Putamen (tissue), 1 donor: Measurements from ENCODE around the gene SYNJ2.
A peak's percentile ranks its signal among the peaks of the same experiment; 100 is the strongest.

Source experiments
- DNase-seq: peaks from one replicate; pipeline ENCODE4 v3.0.0-alpha.2; 2016; ENCODE audit warnings: low spot score

SYNJ2 gene

DNA sequence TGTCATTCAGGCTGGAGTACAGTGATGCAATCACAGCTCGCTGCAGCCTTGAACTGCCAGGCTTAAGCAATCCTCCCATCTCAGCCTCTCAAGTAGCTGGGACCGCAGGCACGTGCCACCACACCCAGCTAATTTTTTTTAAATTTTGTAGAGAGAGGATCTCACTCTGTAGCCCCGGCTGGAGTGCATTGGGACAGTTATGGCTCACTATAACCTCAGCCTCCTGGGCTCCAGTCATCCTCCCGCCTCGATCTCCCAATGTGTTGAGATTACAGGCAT, 99.9 kb downstream of the SYNJ2 start:
- no peak for DNase-seq

DNA sequence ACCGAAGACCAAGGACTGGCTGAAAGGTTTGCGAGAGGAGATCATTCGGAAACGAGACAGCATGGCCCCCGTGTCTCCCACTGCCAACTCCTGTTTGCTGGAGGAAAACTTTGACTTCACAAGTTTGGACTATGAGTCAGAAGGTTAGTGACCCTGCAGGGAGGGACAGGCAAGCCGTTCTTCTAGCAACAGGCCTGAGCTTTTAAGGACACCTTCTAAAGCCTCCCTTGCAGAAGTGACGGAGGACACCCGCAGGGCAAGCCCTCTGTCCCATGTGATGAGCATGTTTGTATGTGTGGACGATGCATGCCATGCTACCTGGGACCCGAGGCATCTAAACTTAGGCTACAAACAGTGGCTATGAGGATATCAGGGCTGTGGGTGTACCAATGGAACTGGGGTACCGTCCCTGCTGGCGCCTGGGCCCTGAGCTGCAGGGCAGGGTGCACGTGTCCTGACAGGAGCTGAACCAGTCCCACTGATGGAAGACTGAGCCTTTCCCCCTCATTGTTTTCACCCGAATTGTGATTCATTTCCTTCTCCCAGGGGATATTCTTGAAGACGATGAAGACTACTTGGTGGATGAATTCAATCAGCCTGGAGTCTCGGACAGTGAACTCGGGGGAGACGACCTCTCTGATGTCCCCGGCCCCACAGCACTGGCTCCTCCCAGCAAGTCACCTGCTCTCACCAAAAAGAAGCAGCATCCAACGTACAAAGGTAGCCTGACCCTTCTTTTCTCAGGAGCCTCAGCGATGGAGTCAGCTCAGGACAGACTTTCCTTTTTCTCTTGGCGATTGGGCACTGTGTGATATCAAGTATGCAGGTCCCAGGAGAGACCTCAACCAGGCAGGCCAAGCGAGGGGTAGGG, 102.0 kb downstream of the SYNJ2 start:
- DNase-seq, result no peak

DNA sequence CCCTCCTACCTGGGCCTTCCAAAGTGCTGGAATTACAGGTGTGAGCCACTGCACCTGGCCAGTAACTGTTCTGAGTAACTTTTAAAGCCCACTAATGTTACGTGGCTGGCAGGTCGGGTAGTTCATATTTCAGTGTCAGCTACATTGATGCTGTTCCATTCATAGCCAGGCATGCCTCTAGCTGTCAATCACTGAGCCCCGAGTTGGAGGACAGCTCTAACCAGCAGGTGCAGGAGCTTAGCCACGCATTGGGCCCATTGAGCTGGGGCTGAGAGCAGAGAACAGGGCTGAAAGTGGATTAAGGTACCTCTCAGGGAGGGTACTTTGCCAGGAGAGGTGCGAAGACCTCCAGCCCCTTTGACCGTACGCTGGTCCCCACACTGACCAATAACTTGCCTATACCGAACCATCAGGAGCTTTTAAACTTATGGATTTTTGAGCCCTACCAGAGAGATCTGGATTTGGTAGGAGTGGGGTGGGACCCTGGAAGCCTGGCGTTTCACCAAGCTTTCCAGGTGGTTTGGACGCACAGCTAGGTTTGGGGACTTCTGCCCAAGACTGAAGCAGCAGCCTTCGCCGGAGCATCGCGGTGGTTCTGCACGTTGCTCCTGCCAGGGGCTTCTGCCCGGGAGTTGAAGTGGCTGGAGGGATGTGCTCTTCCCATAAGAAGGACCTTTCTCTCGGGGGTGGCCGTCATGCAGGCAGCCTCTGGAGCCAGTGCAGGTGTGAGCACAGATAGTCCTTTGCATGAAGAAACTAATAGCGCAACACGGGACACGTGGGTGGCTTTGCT, 103.8 kb downstream of the SYNJ2 start:
- DNase-seq, result no peak

DNA sequence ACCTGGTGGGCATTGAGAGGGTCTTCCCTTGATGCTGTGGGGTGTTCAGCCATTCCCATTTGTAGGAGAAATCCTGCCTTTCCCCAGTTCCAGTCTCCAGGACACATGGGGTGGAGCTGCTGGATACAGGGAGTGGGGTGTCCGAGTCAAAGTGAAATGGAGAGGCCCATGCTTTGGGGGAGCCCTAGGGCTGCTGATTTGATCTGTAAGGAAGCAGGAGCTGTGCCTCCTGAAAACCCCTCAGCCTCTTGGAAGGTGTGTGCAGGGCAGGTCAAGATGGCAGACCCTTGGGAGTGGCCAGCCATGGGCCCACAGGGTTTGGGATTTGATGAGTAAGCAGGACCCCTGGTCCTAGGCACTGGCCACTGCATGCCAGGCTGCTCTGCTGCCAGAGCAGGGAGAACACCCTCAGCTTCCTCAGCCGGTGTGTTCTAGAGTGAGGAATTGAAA, 104.4 kb downstream of the SYNJ2 start:
- DNase-seq, result no peak

DNA sequence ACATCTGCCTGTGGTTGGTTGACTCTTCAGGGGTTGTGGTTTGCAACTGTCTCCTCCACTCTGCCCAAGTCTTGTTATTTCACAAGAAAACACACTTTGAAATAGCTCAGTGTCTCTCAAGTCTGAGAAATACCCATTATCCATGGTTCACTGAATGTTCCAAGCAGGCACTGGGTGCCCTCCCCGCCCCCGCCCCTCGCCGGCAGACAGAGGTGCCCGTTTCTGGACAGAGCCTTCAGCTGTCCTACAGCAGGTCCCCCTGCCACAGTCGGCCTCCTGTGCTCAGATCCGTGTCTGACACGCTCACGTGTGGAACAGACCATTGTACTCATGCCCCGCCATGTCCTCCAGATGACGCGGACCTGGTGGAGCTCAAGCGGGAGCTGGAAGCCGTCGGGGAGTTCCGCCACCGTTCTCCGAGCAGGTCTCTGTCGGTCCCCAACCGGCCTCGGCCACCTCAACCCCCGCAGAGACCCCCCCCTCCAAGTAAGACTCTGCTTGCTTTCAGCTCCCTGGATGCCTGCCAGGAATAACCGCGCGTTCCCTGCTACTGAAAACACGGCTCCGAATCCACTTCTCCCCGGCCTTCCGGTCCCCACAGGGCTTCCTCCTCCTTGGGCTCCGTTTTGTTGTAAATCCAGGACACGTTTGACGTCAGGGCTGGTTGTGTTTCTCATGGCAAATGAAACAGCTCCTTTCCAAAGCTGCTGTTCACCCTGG, 105.0 kb downstream of the SYNJ2 start:
- DNase-seq, result peak; percentile 27

DNA sequence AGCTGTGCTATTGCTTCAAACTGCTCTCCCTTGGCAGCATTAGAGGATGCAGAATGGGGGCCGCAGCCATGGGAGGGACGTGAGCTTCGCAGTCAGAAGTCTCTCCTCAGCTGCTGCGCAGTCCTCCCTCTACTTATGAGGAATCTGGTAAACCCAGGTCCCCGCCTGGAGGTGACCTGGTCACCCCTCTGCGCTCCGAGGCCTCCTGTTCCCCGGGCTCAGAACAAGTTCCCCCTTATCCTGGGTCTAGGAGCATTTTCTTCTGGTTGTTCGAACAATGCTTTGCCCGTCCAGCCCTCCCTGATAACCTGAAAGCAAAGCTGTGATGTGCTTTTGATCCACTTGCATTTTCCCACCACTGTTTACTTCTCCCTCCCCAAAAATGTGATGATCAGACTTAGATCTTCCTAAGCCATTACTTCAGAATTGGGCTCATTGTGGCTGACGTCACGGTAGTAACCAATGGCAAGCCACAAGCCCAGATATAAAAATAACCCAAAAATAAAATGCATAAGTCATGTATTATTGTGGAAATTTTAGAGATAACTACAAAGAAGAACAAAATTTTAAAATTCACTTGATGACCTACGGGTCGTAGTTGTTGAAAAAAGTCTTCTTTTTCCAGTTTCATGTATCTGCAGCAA, 105.7 kb downstream of the SYNJ2 start:
- no peak for DNase-seq

DNA sequence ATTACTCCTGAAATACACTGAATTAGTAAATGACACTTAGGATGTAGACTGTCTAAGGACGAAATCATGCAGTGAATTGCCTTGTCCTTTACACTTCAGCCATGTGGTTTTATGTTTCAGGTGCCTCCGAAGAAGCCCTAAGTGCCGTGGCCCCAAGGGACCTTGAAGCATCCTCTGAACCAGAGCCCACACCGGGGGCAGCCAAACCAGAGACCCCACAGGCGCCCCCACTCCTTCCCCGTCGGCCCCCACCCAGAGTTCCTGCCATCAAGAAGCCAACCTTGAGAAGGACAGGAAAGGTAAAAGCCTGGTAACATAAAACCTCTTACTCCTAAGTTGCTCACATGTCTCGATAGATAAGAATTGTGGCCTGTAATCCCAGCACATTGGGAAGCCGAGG, 111.1 kb downstream of the SYNJ2 start:
- no peak for DNase-seq

DNA sequence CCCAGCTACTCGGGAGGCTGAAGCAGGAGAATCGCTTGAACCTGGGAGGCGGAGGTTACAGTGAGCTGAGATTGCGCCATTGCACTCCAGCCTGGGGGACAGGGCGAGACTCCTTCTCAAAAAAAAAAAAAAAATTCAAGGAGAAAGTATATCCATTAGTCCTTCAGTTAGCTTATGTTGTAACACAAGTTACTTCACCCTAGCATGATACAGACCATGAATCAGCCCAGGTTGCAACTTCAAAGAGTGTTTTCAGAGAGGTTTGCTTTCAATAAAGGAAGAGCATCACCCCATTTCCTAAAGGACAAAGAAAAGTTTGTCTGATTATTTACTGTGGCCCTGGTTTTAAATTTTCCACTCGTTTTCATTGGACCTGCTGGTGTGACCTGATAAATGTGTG, 113.4 kb downstream of the SYNJ2 start:
- DNase-seq, result no peak

DNA sequence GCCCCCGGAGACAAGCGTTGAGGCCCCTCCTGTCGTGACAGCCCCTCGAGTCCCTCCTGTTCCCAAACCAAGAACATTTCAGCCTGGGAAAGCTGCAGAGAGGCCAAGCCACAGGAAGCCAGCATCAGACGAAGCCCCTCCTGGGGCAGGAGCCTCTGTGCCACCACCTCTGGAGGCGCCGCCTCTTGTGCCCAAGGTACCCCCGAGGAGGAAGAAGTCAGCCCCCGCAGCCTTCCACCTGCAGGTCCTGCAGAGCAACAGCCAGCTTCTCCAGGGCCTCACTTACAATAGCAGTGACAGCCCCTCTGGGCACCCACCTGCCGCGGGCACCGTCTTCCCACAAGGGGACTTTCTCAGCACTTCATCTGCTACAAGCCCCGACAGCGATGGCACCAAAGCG, 114.0 kb downstream of the SYNJ2 start:
- DNase-seq, result no peak

DNA sequence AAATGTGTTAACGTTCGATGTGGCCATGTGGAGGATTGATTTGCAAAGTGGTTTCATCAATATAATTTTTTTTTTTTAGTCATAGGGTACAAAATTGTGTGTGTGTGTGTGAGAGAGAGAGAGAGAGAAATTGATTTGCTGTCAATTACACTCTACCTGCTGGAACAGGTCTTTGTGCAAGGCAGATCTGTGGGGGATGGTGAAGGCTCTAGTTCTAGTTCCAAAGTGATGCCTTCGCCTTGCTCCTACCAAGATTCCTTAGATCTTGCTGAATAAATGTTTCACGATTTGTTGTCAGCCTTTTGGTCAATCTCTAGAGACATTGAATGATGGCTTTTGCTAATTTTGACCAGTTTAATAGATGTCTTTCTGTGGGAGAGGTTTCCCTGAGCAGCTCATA, 121.6 kb downstream of the SYNJ2 start:
- DNase-seq, result no peak

DNA sequence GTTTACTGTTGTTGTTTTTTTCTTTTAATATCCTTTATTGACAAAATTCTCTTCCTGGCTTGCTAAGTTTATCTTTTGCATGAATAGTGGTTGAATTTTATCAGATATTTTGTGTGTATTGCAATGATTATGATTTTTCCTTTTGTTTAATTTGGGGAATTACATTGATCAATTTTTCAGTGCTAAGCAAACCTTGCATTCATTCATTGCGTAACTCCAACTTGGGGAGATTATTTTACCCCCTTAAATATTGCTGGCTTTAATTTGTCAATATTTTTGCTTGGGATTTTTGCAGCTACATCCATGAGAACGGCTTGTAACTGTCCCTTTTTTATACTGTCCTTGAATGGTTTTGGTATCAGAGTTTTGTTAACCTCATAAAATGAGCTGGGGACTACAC, 123.0 kb downstream of the SYNJ2 start:
- DNase-seq, result no peak

DNA sequence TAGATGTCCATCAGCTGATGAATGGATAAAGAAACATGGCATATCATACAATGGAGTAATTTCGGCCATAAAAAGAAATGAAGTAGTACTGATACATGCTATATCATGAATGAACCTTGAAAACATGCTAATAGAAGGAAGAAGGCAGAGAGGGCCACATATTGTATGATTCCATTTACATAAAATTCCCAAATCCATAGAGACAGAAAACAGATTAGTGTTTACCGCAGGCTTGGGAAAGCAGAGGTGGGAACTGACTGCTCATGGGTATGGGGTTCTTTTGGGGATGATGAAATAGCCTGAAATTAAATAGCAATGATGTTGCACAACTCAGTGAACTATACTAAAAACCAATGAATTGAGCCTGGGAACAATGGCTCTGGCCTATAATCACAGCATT, 128.1 kb downstream of the SYNJ2 start:
- no peak for DNase-seq

DNA sequence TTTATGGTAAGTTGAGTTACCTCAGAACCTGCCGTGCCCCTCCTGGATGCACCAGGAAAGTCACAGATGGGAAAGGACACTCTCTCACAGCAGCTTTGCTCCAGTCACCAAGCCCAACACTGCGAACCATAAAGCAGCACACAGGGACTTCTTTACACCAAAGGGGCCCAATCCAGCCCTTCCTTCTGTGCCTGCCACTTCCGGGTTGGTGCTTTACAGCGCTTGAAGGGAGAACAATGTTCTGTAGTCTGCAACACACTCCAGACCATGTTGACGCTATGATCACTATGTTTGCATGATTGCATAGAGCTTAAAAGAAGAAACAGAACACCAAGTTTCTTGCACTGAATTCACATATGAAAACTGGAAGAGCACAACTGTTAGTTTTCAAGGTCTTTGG, 129.3 kb downstream of the SYNJ2 start:
- DNase-seq, result peak; percentile 16

DNA sequence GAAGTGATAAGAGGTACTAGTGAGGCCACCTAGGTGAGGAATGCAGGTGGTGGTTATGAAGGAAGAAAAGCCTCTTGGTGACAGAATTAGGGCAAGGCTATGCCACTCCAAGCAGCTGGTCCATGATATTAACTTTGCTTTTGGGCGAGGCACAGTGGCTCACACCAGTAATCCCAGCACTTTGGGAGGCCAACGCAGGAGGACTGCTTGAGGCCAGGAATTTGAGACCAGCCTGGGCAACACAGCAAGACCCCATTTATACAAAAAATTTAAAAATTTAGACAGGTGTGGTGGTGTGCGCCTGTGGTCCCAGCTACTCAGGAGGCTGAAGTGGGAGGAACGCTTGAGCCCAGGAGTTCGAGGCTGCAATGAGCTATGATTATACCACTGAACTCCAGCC, 130.3 kb downstream of the SYNJ2 start:
- DNase-seq, result no peak

DNA sequence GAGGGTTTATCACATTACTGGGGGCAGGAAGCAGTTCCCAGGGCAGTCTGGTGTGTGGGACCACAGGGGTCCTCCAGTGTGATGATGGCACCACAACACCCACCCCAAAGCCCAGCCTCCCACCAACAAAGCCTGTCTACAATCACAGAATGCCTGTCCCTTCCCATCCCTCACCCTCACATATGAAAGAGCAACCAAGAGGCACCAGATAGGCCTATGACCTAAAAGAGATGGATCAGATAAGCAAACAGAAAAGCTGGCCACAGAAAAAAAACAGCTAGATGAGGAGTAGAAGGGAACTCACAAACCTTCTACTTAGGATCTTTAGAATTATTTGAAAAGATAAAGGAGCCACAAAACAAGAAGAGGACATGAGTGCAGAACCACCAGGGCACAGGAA, 132.1 kb downstream of the SYNJ2 start:
- no peak for DNase-seq

DNA sequence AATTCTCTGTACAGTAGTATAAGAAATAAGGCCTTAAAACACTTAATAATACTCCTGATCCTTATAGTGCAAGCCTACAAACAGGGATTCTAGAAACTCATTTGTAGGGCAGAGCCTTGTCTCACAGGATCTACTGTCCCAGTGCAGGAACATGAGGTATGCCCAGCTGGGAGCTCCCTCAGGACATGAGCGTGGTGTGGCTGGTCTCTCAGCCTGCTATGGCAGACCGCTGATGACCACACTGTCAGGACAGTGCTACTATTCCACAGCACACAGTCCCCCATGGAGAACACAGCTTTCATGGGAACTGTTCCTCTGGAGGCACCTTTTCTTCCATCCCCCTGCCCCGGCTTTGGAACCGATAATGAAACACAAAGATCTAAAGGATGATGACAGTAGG, 133.4 kb downstream of the SYNJ2 start:
- DNase-seq, result no peak

DNA sequence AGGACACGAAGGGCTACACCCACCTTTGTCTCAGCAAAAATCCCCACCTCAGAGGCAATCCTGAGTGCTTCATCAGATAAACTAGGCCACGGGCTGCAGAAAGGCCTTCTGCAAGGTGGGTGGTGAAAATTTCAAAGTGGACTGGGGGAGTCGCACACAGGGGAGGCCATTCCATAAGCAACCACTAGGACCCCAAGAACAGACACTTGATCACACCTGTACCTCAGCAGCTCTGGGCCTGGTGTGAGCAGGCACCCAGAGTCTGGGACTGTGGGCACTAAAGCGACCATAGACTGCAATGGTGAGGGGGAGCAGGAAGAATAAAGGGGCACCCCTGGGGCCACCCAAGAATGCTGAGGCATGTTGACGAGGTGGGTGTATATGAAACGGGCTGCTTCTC, 133.8 kb downstream of the SYNJ2 start:
- no peak for DNase-seq

DNA sequence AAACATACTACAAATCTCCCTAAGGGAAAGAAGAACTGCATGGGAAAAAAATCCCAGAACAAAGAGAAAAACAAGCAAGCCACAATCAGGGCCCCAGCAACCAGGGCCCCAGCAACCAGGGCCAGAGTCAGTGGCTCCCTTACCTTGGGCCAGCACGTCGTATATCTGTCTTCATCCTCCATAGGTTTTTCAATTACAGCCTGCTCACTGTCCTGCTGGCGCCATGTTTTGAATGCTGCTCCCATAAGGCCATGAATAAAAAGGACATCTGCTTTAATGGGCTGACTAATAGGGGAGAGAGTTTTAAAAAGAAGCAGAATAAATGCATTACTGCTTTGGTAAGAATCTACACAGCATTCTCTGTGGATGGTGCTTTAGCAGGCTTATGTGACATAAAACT, 137.2 kb downstream of the SYNJ2 start:
- no peak for DNase-seq

DNA sequence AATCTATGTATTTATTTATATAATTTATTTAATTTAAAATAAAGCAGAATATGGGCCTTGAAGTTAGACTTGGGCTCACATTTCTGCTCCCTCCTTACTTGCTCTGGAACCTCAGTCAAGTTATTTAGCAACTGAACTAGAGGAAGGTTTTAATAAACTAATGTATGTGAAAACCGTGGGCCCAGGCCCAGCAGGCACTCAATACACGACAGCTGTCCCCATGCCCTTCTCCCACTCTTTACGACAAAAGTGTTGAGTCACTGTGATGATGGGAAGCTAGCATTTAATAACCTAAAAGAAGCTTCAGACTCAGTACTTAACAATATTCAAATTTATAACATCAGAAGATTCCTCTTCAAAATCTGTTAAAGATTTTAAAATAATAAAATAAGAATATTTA, 139.7 kb downstream of the SYNJ2 start:
- DNase-seq, result no peak

DNA sequence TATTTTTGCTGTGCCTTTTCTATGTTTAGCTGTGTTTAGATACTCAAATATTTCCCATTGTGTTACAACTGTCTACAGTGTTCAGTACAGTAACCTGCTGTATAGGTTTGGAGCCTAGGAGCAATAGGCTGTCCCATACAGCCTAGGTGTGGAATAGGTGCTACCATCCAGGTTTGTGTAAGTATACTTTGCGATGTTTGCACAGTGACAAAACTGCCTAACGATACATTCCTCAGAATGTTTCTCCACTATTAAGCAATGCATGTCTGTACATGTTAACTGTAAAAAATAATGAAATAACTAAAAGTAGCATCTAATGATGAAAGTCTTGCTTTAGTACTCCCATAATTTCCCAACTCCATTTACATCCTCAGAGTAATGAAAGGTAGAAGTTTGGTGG, 140.4 kb downstream of the SYNJ2 start:
- DNase-seq, result no peak

DNA sequence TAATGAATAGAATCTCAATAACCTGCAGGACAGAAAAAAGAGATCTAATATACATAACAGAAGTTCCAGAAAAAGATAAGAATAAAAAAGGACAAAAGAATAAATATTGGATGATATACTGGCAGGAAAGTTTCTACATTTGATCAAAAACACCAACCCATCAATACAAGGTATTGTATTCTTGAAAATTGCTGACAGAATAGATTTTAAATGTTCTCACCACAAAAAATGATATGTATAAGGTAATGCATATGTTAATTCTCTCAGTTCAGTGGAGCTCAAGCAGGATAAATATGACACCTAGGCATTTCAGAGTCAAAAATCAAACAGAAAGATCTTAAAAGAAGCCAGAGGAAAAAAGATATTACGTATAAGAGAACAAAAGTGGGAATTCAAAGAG, 142.6 kb downstream of the SYNJ2 start:
- DNase-seq, result no peak

DNA sequence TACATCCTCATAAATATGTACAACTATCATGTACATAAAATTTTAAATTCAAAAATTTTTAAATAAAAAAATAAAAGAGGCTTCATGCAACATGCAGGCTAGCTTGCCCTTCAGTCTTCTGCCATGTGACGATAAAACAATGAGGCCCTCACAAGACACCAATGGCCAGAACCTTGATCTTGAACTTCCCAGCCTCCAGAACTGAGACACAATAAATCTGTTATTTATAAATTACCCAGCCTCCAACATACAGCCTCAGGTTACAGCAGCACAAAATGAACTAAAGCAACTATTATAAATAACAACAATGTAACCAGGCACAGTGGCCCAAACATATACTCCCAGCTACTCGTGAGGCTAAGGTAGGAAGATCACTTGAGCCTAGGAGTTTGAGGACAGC, 143.6 kb downstream of the SYNJ2 start:
- no peak for DNase-seq

DNA sequence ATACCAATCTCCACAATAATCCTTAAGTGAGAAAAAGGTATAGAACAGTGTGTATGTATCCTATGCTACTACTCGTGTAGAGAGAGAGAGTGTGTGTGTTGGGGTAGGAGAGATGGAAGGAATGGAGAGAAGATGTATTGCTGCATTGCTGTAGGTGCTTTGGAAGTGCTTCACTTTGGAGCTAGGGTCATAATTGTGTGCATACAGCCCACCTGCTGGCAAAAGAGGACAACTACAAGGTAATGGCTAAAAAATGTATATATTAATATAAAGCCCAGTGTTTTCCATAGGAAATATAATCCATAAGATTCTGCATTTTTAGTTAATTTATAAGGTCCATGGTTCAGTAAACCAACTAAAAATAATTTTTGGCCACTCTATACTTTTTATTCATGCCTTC, 150.3 kb downstream of the SYNJ2 start:
- no peak for DNase-seq
